ENCODE results near the gene TTLL6. TPM values are rescaled to one million over a fixed set of nuclear protein-coding genes. Genes with fewer than 3 reads are reported as not detected.
"Not testable (repeated sequence)": the region's sequence is repeated elsewhere in the genome, so short reads cannot be mapped to it uniquely, and the experiment has no call there.

The TTLL6 gene
- total and polyA plus RNA-seq, 5 experiments from 2014 or later = not detected

DNA sequence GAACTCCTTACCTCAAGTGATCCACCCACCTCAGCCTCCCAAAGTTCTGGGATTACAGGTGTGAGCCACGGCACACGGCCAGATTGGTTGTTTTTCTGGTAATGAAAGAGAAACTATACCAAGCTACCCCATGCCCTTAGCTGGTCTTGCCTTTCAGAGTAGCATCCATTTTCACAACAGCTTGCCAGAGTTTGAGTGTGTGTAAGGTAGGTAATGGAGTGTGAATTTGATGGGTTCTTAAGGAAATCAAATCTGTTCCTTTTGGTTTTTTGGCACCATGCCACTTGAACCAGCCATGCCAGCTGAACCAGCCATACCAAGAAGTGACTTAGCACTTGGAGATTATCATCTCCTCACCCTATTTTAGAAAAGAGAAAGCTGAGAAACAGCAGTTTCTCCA, 18.9 kb upstream of the TTLL6 start:
- DNase-seq (no peak), ATAC-seq (no peak)
- no peaks in the 10 kb centered on the region for H3K9me3 Mint-ChIP-seq
- POLR2A ChIA-PET = no interaction called here
- peaks cover 19 to 95% (median 82%) of the 10 kb centered on the region in 4 donors for H3K4me1 Mint-ChIP-seq
- peaks cover 0 to 10% (median 0%) of the 10 kb centered on the region in 3 donors for H3K36me3 Mint-ChIP-seq
- no peaks in the 10 kb centered on the region for H3K27me3 Mint-ChIP-seq
- peak overlapping the region in 2 of 10 donors; percentile 19 to 40 for H3K27ac Mint-ChIP-seq
- peak overlapping the region in 3 of 10 donors; percentile 5 to 52 (median 42) for H3K4me3 Mint-ChIP-seq

DNA sequence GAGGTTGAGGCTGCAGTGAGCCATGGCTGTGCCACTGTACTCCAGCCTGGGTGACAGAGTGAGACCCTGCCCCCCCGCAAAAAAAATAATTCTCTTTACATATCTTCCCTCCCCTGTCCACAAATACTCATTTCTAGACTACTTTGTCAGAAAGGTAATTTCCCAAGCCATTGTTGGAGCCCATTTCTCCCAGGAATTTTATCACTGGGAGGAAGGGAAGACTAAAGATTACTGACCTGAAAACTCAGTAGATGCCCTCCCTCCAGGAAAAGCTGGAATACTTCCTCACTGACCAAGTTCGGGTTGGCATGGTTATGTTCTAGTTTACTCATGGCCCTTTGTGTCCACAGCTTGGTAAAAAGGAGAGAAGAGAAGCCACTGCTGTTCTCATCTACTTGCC, 17.9 kb upstream of the TTLL6 start:
- no peak overlapping the region for H3K27ac Mint-ChIP-seq
- POLR2A ChIA-PET = no interaction called here
- no peak for DNase-seq
- H3K4me3 Mint-ChIP-seq = peak overlapping the region in 1 of 10 donors; percentile 39
- H3K4me1 Mint-ChIP-seq = peaks cover 14 to 90% (median 76%) of the 10 kb centered on the region in 4 donors
- no peak for ATAC-seq
- H3K9me3 Mint-ChIP-seq = no peaks in the 10 kb centered on the region
- no peaks in the 10 kb centered on the region for H3K27me3 Mint-ChIP-seq
- H3K36me3 Mint-ChIP-seq = peaks cover 0 to 6% (median 0%) of the 10 kb centered on the region in 3 donors

DNA sequence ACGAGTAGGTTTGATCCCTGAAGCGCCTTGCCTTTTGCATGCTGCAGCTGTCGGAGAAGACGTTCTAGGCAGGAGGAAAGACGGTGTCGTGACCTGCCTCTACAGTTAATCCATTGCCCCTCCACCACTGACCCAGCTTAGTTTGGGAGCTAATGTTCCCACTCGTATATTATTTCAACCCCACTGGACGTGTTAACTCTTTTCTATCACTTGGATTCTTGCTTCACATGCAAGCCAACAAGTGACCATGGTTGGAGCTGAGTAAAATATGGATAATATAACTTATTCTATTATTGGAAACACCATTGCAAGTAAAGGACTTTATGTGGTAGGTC, 14.5 kb upstream of the TTLL6 start:
- H3K27me3 Mint-ChIP-seq = no peaks in the 10 kb centered on the region

DNA sequence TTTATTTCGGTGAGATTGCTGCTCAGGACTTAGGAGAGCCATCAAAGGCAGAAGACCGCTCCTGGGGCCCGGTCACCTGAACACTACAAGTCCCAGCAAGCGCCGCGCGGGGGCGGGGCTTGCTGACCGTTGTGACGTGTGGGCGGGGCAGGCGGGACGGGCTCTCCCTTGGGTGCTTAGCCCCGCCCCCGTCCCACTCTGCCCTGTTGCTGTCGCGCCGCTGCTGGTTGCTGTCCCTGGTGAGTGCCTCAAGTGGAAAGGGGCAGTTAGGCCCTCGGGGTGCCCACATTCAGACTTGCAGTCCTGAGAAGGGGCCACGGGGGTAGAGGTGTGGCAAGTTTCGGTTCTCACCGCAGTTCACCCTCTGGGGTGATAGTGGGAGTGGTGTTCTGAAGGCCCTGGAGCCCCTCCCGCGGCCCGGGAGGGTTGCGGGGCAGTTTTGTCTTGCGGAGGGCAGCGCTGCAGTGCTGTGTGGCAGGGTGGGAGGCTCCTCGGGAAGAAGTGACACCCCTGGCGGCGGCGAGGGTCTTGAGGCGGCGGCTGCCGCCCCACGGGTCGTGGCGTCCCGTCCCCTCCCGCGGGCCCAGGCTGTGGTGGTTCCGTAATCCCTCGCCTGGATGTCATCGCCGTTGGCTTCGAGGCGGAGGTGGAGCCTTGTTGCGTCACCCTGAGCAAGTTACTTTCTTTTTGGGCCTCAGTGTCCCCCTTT, 14.0 kb upstream of the TTLL6 start, which contains the start of gene CALCOCO2:
Gene CALCOCO2 (plus strand): TSS at position 196 of the 709 bp plus-strand sequence. CDS start 10,673 bp downstream, outside the sequence.
- H3K4me3 Mint-ChIP-seq = peak within 1 kb of the TSS; percentile 88 to 100 (median 96)
- H3K9me3 Mint-ChIP-seq = no peaks in the 10 kb centered on the region
- peak within 1 kb of the TSS; percentile 90 to 99 (median 98) for H3K27ac Mint-ChIP-seq
- H3K36me3 Mint-ChIP-seq = peaks cover 0 to 2% (median 0%) of the 10 kb centered on the region in 3 donors
- POLR2A ChIA-PET = interaction anchor here (0.5 to 3.0 kb wide), 4 partner anchors 11 to 19 kb away, joined by 3 to 15 read pairs (median 4); partner anchors contain the start of gene TTLL6
- ATAC-seq = peak; percentile 84 to 86
- H3K4me1 Mint-ChIP-seq = peaks cover 7 to 52% (median 45%) of the 10 kb centered on the region in 4 donors
- no peaks in the 10 kb centered on the region for H3K27me3 Mint-ChIP-seq
- peak; percentile 62 to 91 (median 78) for DNase-seq

More for the DNA sequence above, 14.5 kb upstream of the TTLL6 start:
- no peaks in the 10 kb centered on the region for H3K9me3 Mint-ChIP-seq
- POLR2A ChIA-PET = interaction anchor here (0.5 to 3.0 kb wide), 3 partner anchors 10 to 20 kb away, joined by 3 to 15 read pairs (median 5); partner anchors contain the start of gene TTLL6
- H3K27ac Mint-ChIP-seq = peak overlapping the region; percentile 87 to 99 (median 98)
- H3K4me3 Mint-ChIP-seq = peak overlapping the region; percentile 88 to 100 (median 96)
- no peak for DNase-seq
- peaks cover 0 to 2% (median 0%) of the 10 kb centered on the region in 3 donors for H3K36me3 Mint-ChIP-seq
- H3K4me1 Mint-ChIP-seq = peaks cover 7 to 57% (median 50%) of the 10 kb centered on the region in 4 donors
- ATAC-seq = no peak

DNA sequence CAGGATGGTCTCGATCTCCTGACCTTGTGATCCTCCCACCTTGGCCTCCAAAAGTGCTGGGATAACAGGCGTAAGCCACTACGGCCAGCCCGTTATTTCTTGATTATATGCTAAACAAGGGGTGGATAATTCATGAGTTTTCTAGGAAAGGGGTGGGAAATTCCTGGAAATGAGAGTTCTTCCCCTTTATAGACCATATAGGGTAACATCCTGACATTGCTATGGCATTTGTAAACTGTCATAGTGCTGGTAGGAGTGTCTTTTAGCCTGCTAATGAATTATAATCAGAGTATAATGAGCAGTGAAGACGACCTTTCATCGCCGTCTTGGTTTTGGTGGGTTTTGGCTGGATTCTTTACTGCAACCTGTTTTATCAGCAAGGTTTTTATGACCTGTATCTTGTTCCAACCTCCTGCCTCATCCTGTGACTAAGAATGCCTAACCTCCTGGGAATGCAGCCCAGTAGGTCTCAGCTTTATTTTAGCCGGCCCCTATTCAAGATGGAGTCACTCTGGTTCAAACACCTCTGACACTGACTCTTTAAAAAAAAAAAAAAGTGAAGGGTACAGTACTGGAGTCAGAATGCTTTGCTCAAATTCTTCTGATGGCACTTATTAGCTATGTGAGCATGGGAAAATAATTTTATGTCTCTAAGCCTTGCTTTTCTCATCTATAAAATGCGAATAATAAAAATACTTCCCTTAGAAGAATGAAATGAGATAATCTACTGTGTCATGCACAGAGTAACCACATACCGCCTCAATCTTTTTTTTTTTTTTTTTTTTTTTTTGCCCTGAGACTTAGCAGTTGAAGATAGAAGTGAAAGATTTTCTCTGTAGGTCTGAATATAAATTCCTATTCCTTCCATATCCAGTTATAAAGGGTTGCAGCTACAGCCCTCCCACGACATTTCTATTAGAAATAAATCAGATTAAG, 8.7 kb upstream of the TTLL6 start:
- no peak for DNase-seq

DNA sequence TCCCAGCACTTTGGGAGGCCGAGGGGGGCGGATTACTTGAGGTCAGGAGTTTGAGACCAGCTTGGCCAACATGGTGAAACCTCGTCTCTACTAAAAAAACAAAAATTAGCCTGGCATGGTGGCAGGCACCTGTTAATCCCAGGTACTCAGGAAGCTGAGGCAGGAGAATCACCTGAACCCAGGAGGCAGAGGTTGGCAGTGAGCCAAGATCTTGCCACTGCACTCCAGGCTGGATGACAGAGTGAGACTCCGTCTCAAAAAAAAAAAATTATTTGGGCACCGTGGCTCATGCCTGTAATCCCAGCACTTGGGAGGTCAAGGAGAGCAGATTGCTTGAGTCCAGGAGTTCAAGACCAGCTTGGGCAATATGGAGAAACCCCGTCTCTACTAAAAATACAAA, 3.9 kb upstream of the TTLL6 start:
- not testable (repeated sequence) for DNase-seq, H3K4me3 Mint-ChIP-seq, ATAC-seq, H3K9me3 Mint-ChIP-seq, H3K27ac Mint-ChIP-seq, H3K36me3 Mint-ChIP-seq
- peaks cover 10 to 16% (median 13%) of the 10 kb centered on the region in 4 donors for H3K4me1 Mint-ChIP-seq
- peaks cover 10 to 41% (median 30%) of the 10 kb centered on the region in 5 donors for H3K27me3 Mint-ChIP-seq
- POLR2A ChIA-PET = interaction anchor here (2.6 kb wide), 1 partner anchor 21 kb away, joined by 5 read pairs; no protein-coding TSS in a partner anchor

More for the DNA sequence above, 8.7 kb upstream of the TTLL6 start:
- no peak overlapping the region for H3K27ac Mint-ChIP-seq
- peaks cover 0 to 5% (median 3%) of the 10 kb centered on the region in 4 donors for H3K4me1 Mint-ChIP-seq
- H3K36me3 Mint-ChIP-seq = no peaks in the 10 kb centered on the region
- no peak for ATAC-seq
- POLR2A ChIA-PET = no interaction called here
- no peak overlapping the region for H3K4me3 Mint-ChIP-seq
- H3K27me3 Mint-ChIP-seq = peaks cover 3 to 15% (median 6%) of the 10 kb centered on the region in 5 donors
- no peaks in the 10 kb centered on the region for H3K9me3 Mint-ChIP-seq

DNA sequence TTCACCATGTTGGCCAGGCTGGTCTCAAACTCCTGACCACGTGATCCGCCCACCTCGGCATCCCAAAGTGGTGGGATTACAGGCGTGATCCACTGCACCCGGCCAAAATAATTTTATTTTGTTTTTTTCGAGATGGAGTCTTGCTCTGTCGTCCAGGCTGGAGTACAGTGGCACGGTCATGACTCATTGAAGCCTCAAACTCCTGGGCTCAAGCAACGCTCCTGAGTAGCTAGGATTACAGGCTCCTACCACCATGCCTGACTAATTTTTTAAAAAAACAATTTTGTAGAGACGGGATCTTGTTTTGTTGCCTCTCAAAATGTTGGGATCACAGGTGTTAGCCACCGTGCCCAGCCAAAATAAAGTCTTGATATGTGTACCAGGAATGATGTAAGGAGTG, 2.4 kb upstream of the TTLL6 start:
- H3K36me3 Mint-ChIP-seq = no peaks in the 10 kb centered on the region
- H3K27me3 Mint-ChIP-seq = peaks cover 10 to 40% (median 35%) of the 10 kb centered on the region in 5 donors
- H3K4me1 Mint-ChIP-seq = peaks cover 12 to 20% (median 17%) of the 10 kb centered on the region in 4 donors
- POLR2A ChIA-PET = no interaction called here
- no peak overlapping the region for H3K27ac Mint-ChIP-seq
- DNase-seq (no peak), ATAC-seq (no peak)
- H3K4me3 Mint-ChIP-seq = peak overlapping the region in 1 of 10 donors; percentile 15
- no peaks in the 10 kb centered on the region for H3K9me3 Mint-ChIP-seq

DNA sequence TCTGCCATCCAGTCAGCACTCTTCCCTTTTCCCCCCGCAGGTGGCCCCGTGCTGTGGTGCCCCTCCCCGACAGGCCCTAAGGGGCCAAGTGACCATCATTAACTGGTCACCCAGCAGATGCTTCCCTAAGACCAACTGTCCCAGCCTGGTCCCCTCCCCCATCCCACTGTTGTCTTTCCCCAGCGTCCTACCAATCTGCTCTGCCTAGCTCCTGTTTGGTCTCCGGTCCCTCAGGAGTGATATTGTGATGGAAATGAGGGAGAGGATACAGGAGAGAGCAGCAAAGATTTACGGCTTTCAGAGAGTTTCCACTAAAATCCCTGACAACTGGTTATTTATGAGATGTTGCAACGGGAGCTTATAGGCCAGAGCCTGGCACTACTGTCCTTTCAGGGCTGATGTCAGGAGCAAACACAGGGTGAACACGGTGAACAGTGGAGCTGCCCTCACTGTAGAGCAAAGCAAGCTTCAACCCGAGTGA, 1.4 kb upstream of the TTLL6 start:
- H3K4me1 Mint-ChIP-seq = peaks cover 12 to 22% (median 17%) of the 10 kb centered on the region in 4 donors
- ATAC-seq (no peak), DNase-seq (no peak)
- no peak overlapping the region for H3K27ac Mint-ChIP-seq
- H3K4me3 Mint-ChIP-seq = peak overlapping the region in 5 of 10 donors; percentile 4 to 43 (median 41)
- POLR2A ChIA-PET = interaction anchor here (0.6 to 3.8 kb wide), 2 partner anchors 23 to 60 kb away, joined by 3 to 15 read pairs; no protein-coding TSS in a partner anchor
- no peaks in the 10 kb centered on the region for H3K36me3 Mint-ChIP-seq
- H3K27me3 Mint-ChIP-seq = peaks cover 11 to 40% (median 31%) of the 10 kb centered on the region in 5 donors
- no peaks in the 10 kb centered on the region for H3K9me3 Mint-ChIP-seq

DNA sequence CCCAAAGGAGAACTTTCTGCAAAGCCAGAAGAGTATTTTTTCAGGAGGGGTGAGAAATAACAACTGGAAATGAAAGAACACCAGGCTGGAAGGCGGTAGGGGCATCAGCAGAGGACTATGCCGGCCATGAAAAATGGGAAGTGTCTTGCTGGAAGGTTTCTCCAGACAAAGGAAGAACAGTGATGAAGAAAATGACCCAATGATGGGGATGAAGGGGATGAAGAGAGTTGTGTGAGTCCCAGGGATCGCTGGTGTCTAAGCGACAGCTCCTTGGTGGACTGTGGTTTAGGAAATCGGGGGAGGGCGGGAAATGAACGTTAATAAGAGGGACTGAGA, 623 bp downstream of the TTLL6 start:
- DNase-seq (no peak), ATAC-seq (no peak)
- peak overlapping the region; percentile 74 to 91 (median 84) for H3K4me3 Mint-ChIP-seq
- POLR2A ChIA-PET = interaction anchor here (0.7 to 3.8 kb wide), 4 partner anchors 11 to 268 kb away, joined by 3 to 15 read pairs (median 4); no protein-coding TSS in a partner anchor
- peaks cover 11 to 37% (median 26%) of the 10 kb centered on the region in 5 donors for H3K27me3 Mint-ChIP-seq
- no peaks in the 10 kb centered on the region for H3K9me3 Mint-ChIP-seq
- H3K36me3 Mint-ChIP-seq = no peaks in the 10 kb centered on the region
- peaks cover 12 to 22% (median 17%) of the 10 kb centered on the region in 4 donors for H3K4me1 Mint-ChIP-seq
- H3K27ac Mint-ChIP-seq = no peak overlapping the region

DNA sequence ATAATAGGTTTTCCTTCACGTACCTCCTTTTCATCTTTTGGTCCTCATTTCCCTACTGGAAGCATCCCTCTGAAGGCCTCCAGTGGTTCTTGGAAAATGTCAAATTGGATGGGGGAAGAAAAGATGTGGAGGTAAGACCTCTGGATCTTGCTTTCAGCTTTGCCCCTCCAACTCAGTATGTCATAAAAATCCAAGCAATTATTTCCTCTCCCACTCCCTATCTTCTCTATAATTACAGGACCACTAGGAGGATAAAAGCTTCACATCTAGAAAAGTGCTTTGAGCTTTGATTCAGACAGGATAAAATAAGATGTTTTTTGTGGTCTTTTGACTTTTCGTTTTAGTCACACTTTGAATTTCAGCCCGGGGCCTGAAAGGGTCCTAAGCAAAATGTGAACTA, 1.7 kb downstream of the TTLL6 start:
- Mint-ChIP-seq H3K4me1 (peaks cover 12 to 22% (median 17%) of the 10 kb centered on the region in 4 donors), H3K36me3 (no peaks in the 10 kb centered on the region), H3K9me3 (no peaks in the 10 kb centered on the region), H3K4me3 (peak overlapping the region in 3 of 10 donors; percentile 18 to 23 (median 22)), H3K27me3 (peaks cover 9 to 36% (median 26%) of the 10 kb centered on the region in 5 donors), H3K27ac (no peak overlapping the region)
- POLR2A ChIA-PET = interaction anchor here (1.0 to 3.8 kb wide), 3 partner anchors 10 to 77 kb away, joined by 3 to 15 read pairs (median 3); partner anchors contain the start of gene ATP5MC1
- DNase-seq = no peak
- ATAC-seq = no peak

DNA sequence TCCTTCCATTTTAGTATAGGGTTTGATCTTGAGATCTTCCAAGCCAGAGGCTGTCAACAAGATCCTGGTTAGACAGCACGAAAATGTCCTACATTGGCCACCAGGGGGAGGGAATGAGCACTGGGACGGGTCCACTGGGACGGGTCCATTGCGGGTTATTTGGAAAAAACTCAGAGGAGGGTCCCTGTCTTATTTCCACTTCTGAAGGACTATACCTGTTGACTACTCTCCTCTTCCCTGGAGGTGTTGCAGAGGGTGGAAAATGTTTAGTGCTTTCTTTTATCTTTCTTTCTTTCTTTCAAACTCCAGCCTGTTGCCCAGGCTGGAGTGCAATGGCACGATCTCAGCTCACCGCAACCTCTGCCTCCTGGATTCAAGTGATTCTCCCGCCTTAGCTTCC, 2.5 kb downstream of the TTLL6 start:
- Mint-ChIP-seq H3K4me3 (no peak overlapping the region), H3K27me3 (peaks cover 9 to 30% (median 26%) of the 10 kb centered on the region in 5 donors), H3K4me1 (peaks cover 12 to 22% (median 17%) of the 10 kb centered on the region in 4 donors), H3K36me3 (no peaks in the 10 kb centered on the region), H3K27ac (no peak overlapping the region), H3K9me3 (no peaks in the 10 kb centered on the region)
- POLR2A ChIA-PET = interaction anchor here (0.6 to 3.8 kb wide), 3 partner anchors 64 to 77 kb away, joined by 4 to 15 read pairs (median 7); no protein-coding TSS in a partner anchor
- ATAC-seq (peak; percentile 26 to 27), DNase-seq (peak; percentile 37 to 83 (median 50))

DNA sequence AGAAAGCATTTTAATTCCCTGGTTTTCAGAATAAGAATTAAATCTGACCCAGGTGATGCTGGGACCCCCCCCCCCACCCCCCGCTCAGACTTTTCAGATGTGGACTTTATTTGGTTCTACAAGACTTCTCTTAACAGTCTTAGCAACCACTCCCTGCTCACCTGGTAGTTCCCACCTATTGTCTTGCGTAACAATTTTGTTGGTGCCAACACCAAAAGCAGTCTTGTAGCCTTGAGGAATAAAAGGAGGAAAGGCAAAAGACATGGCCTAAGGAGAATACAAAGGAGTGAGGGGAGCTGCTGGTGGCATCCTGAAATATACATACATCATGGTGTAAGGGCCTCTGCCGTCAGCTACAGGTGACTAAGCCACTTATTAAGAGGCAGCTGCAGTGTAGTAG, 5.0 kb downstream of the TTLL6 start:
- ATAC-seq = no peak
- Mint-ChIP-seq H3K9me3 (no peaks in the 10 kb centered on the region), H3K4me3 (no peak overlapping the region), H3K4me1 (peaks cover 8 to 16% (median 12%) of the 10 kb centered on the region in 4 donors), H3K36me3 (no peaks in the 10 kb centered on the region), H3K27ac (no peak overlapping the region), H3K27me3 (peaks cover 5 to 18% (median 11%) of the 10 kb centered on the region in 5 donors)
- DNase-seq = no peak
- POLR2A ChIA-PET = interaction anchor here (0.5 to 0.7 kb wide), 2 partner anchors 19 to 103 kb away, joined by 4 to 5 read pairs; no protein-coding TSS in a partner anchor
